ENCODE data around the gene NECAB2. TPM values are rescaled to one million over a fixed set of nuclear protein-coding genes. Genes with fewer than 3 reads are reported as not detected.
"Not testable (repeated sequence)": the region's sequence is repeated elsewhere in the genome, so short reads cannot be mapped to it uniquely, and the experiment has no call there.

The NECAB2 gene
- total and polyA plus RNA-seq, 3 experiments from 2014 or later: not detected

GRCh38 chr16:83940119-83940518 lies 27.9 kb upstream of the NECAB2 start:
- H3K36me3 Mint-ChIP-seq: no peaks in the 10 kb centered on the region
- no peaks in the 10 kb centered on the region for H3K9me3 ChIP-seq (ENCODE audit: low read length)
- H3K4me3 Mint-ChIP-seq: no peak overlapping the region
- no peaks in the 10 kb centered on the region for H3K27me3 ChIP-seq (ENCODE audit: insufficient read depth, low read length, poor library complexity, severe bottlenecking)
- DNase-seq: no peak
- H3K27ac ChIP-seq (ENCODE audit: low read depth, low read length): no peak overlapping the region
- CTCF ChIA-PET: no interaction called here
- H3K27ac Mint-ChIP-seq: no peak overlapping the region
- H3K9me3 Mint-ChIP-seq: peaks cover 0 to 2% (median 0%) of the 10 kb centered on the region in 5 donors
- peaks cover 0 to 3% (median 0%) of the 10 kb centered on the region in 3 donors for H3K4me1 Mint-ChIP-seq
- POLR2A ChIA-PET: no interaction called here
- no peak overlapping the region for H3K4me3 ChIP-seq (ENCODE audit: low read length)
- peaks cover 4% of the 10 kb centered on the region in 2 donors for H3K27me3 Mint-ChIP-seq
- H3K36me3 ChIP-seq (ENCODE audit: insufficient read depth, low read length): no peaks in the 10 kb centered on the region
- no peaks in the 10 kb centered on the region for H3K4me1 ChIP-seq (ENCODE audit: insufficient read depth, low read length)

- Mint-ChIP-seq H3K27me3 (peaks cover 3 to 4% of the 10 kb centered on the region in 2 donors), H3K4me1 (peaks cover 0 to 3% (median 0%) of the 10 kb centered on the region in 3 donors), H3K27ac (no peak overlapping the region), H3K36me3 (no peaks in the 10 kb centered on the region), H3K4me3 (no peak overlapping the region), H3K9me3 (peaks cover 0 to 2% (median 0%) of the 10 kb centered on the region in 5 donors)
- Histone ChIP-seq H3K27ac (ENCODE audit: low read depth, low read length) (no peak overlapping the region), H3K4me1 (ENCODE audit: insufficient read depth, low read length) (no peaks in the 10 kb centered on the region), H3K9me3 (ENCODE audit: low read length) (no peaks in the 10 kb centered on the region), H3K27me3 (ENCODE audit: insufficient read depth, low read length, poor library complexity, severe bottlenecking) (no peaks in the 10 kb centered on the region), H3K36me3 (ENCODE audit: insufficient read depth, low read length) (no peaks in the 10 kb centered on the region), H3K4me3 (ENCODE audit: low read length) (no peak overlapping the region)
- DNase-seq: no peak
- POLR2A ChIA-PET: no interaction called here
- CTCF ChIA-PET: no interaction called here
Observed at GRCh38 chr16:83940630-83941378, 27.2 kb upstream of the NECAB2 start.

GRCh38 chr16:83941546-83941945 lies 26.5 kb upstream of the NECAB2 start:
- H3K36me3 Mint-ChIP-seq; H3K4me1 Mint-ChIP-seq; H3K36me3 ChIP-seq (ENCODE audit: insufficient read depth, low read length); H3K27me3 ChIP-seq (ENCODE audit: insufficient read depth, low read length, poor library complexity, severe bottlenecking); H3K27me3 Mint-ChIP-seq; H3K9me3 ChIP-seq (ENCODE audit: low read length); POLR2A ChIA-PET; DNase-seq; H3K9me3 Mint-ChIP-seq; H3K27ac ChIP-seq (ENCODE audit: low read depth, low read length); H3K4me3 ChIP-seq (ENCODE audit: low read length); H3K27ac Mint-ChIP-seq; CTCF ChIA-PET; H3K4me3 Mint-ChIP-seq; H3K4me1 ChIP-seq (ENCODE audit: insufficient read depth, low read length): not testable (repeated sequence)

- peaks cover under 1 to 4% of the 10 kb centered on the region in 2 donors for H3K27me3 Mint-ChIP-seq
- POLR2A ChIA-PET: no interaction called here
- Histone ChIP-seq H3K4me1 (ENCODE audit: insufficient read depth, low read length) (no peaks in the 10 kb centered on the region), H3K9me3 (ENCODE audit: low read length) (no peaks in the 10 kb centered on the region), H3K4me3 (ENCODE audit: low read length) (no peak overlapping the region), H3K27ac (ENCODE audit: low read depth, low read length) (no peak overlapping the region), H3K36me3 (ENCODE audit: insufficient read depth, low read length) (no peaks in the 10 kb centered on the region), H3K27me3 (ENCODE audit: insufficient read depth, low read length, poor library complexity, severe bottlenecking) (no peaks in the 10 kb centered on the region)
- H3K4me1 Mint-ChIP-seq: peaks cover 0 to 3% (median 0%) of the 10 kb centered on the region in 3 donors
- DNase-seq: no peak
- H3K27ac Mint-ChIP-seq: no peak overlapping the region
- H3K4me3 Mint-ChIP-seq: no peak overlapping the region
- no peaks in the 10 kb centered on the region for H3K36me3 Mint-ChIP-seq
- peaks cover 0 to 2% (median 0%) of the 10 kb centered on the region in 5 donors for H3K9me3 Mint-ChIP-seq
- CTCF ChIA-PET: no interaction called here
Observed at GRCh38 chr16:83942074-83942473, 26.0 kb upstream of the NECAB2 start.

- H3K9me3 ChIP-seq (ENCODE audit: low read length): no peaks in the 10 kb centered on the region
- Mint-ChIP-seq H3K27me3 (peaks cover 0 to 4% of the 10 kb centered on the region in 2 donors), H3K27ac (no peak overlapping the region), H3K4me3 (no peak overlapping the region), H3K4me1 (peaks cover 0 to 3% (median 0%) of the 10 kb centered on the region in 3 donors), H3K36me3 (no peaks in the 10 kb centered on the region), H3K9me3 (peaks cover 0 to 2% (median 0%) of the 10 kb centered on the region in 5 donors)
- DNase-seq: no peak
- no peak overlapping the region for H3K27ac ChIP-seq (ENCODE audit: low read depth, low read length)
- H3K4me1 ChIP-seq (ENCODE audit: insufficient read depth, low read length): no peaks in the 10 kb centered on the region
- ChIA-PET POLR2A (no interaction called here), CTCF (no interaction called here)
- no peaks in the 10 kb centered on the region for H3K36me3 ChIP-seq (ENCODE audit: insufficient read depth, low read length)
- H3K4me3 ChIP-seq (ENCODE audit: low read length): no peak overlapping the region
- H3K27me3 ChIP-seq (ENCODE audit: insufficient read depth, low read length, poor library complexity, severe bottlenecking): no peaks in the 10 kb centered on the region
Observed at GRCh38 chr16:83942815-83943515, 25.1 kb upstream of the NECAB2 start.

- H3K9me3 Mint-ChIP-seq: peaks cover 0 to 2% (median 0%) of the 10 kb centered on the region in 5 donors
- peaks cover 0 to 3% (median 0%) of the 10 kb centered on the region in 3 donors for H3K4me1 Mint-ChIP-seq
- ChIA-PET POLR2A (no interaction called here), CTCF (no interaction called here)
- H3K4me3 Mint-ChIP-seq: no peak overlapping the region
- Histone ChIP-seq H3K4me3 (ENCODE audit: low read length) (no peak overlapping the region), H3K27ac (ENCODE audit: low read depth, low read length) (no peak overlapping the region), H3K4me1 (ENCODE audit: insufficient read depth, low read length) (no peaks in the 10 kb centered on the region), H3K36me3 (ENCODE audit: insufficient read depth, low read length) (no peaks in the 10 kb centered on the region), H3K27me3 (ENCODE audit: insufficient read depth, low read length, poor library complexity, severe bottlenecking) (no peaks in the 10 kb centered on the region), H3K9me3 (ENCODE audit: low read length) (no peaks in the 10 kb centered on the region)
- no peak overlapping the region for H3K27ac Mint-ChIP-seq
- no peaks in the 10 kb centered on the region for H3K36me3 Mint-ChIP-seq
- peaks cover 0 to 4% of the 10 kb centered on the region in 2 donors for H3K27me3 Mint-ChIP-seq
- no peak for DNase-seq
Observed at GRCh38 chr16:83943516-83944050, 24.5 kb upstream of the NECAB2 start.

GRCh38 chr16:83945587-83945986 lies 22.5 kb upstream of the NECAB2 start:
- no peaks in the 10 kb centered on the region for H3K27me3 ChIP-seq (ENCODE audit: insufficient read depth, low read length, poor library complexity, severe bottlenecking)

GRCh38 chr16:83946154-83946780 lies 21.8 kb upstream of the NECAB2 start:
- Histone ChIP-seq H3K27ac (ENCODE audit: low read depth, low read length) (no peak overlapping the region), H3K36me3 (ENCODE audit: insufficient read depth, low read length) (no peaks in the 10 kb centered on the region), H3K9me3 (ENCODE audit: low read length) (no peaks in the 10 kb centered on the region), H3K27me3 (ENCODE audit: insufficient read depth, low read length, poor library complexity, severe bottlenecking) (no peaks in the 10 kb centered on the region), H3K4me1 (ENCODE audit: insufficient read depth, low read length) (no peaks in the 10 kb centered on the region), H3K4me3 (ENCODE audit: low read length) (no peak overlapping the region)
- no peaks in the 10 kb centered on the region for H3K9me3 Mint-ChIP-seq
- no peaks in the 10 kb centered on the region for H3K36me3 Mint-ChIP-seq
- DNase-seq: no peak
- CTCF ChIA-PET: interaction anchor here (1.5 kb wide), 1 partner anchor 11 kb away, joined by 3 read pairs; no protein-coding TSS in a partner anchor
- no peak overlapping the region for H3K27ac Mint-ChIP-seq
- no peak overlapping the region for H3K4me3 Mint-ChIP-seq
- POLR2A ChIA-PET: no interaction called here
- H3K27me3 Mint-ChIP-seq: no peaks in the 10 kb centered on the region
- no peaks in the 10 kb centered on the region for H3K4me1 Mint-ChIP-seq

More at GRCh38 chr16:83945587-83945986, 22.5 kb upstream of the NECAB2 start:
- POLR2A ChIA-PET: no interaction called here
- Histone ChIP-seq H3K27ac (ENCODE audit: low read depth, low read length) (no peak overlapping the region), H3K4me3 (ENCODE audit: low read length) (no peak overlapping the region), H3K4me1 (ENCODE audit: insufficient read depth, low read length) (no peaks in the 10 kb centered on the region), H3K36me3 (ENCODE audit: insufficient read depth, low read length) (no peaks in the 10 kb centered on the region), H3K9me3 (ENCODE audit: low read length) (no peaks in the 10 kb centered on the region)
- Mint-ChIP-seq H3K27ac (no peak overlapping the region), H3K36me3 (no peaks in the 10 kb centered on the region), H3K4me1 (no peaks in the 10 kb centered on the region), H3K9me3 (no peaks in the 10 kb centered on the region), H3K27me3 (no peaks in the 10 kb centered on the region), H3K4me3 (no peak overlapping the region)
- DNase-seq: no peak
- CTCF ChIA-PET: no interaction called here

All from CD8-positive, alpha-beta memory T cell (primary cell).